Stomach (tissue), 4 donors: ENCODE data around the gene TET3.

ENCODE experiments used
- CTCF ChIP-seq, 7 experiments: fragments of 450-650 bp in 4 of 7; fragments of 200-600 bp in 3 of 7; sonication (generic) in 3 of 7; IDR thresholded peaks; one replicate each; pipeline ENCODE4 v1.5.1; 2016 to 2019; ENCODE audit warnings: antibody characterized with exemption in 7 of 7, control low read depth in 2 of 7, mild to moderate bottlenecking in 1 of 7
- POLR2A ChIP-seq, 4 donors: fragments of 450-650 bp; IDR thresholded peaks; one replicate each; pipeline ENCODE4 v1.6.1; 2016; ENCODE audit warnings: antibody characterized with exemption in 4 of 4, control low read depth in 2 of 4, mild to moderate bottlenecking in 1 of 4, moderate library complexity in 1 of 4
- POLR2AphosphoS5 ChIP-seq, 3 donors: sonication (generic); formaldehyde crosslinking; IDR thresholded peaks; one replicate each; pipeline ENCODE4 v1.6.1; 2016; ENCODE audit warnings: antibody characterized with exemption in 3 of 3

- TF ChIP-seq POLR2A (IDR thresholded peaks at IDR 0.05) (no peak), CTCF (IDR thresholded peaks at IDR 0.05) (no peak), POLR2AphosphoS5 (IDR thresholded peaks at IDR 0.05) (no peak)
These were observed 22.7 kb upstream of the TET3 start for GRCh38 chr2:73961823-73962615.
